NCI-H2171 treated with DMSO at 0.1 percent for 48 hours (cell line): Measurements from ENCODE around the gene SLC30A7.

Experiments used
- DNase-seq: peaks from one replicate; lab custom pipeline; 2025; lab: John Stamatoyannopoulos, UW

SLC30A7 gene

GRCh38 chr1:100972185-100972584 lies 76.3 kb downstream of the SLC30A7 start:
- DNase-seq: peak; percentile 33

- no peak for DNase-seq
These were observed 81.0 kb downstream of the SLC30A7 start for GRCh38 chr1:100976936-100977335.

- DNase-seq: no peak
These were observed 83.7 kb downstream of the SLC30A7 start for GRCh38 chr1:100979631-100980030.

- no peak for DNase-seq
These were observed 86.9 kb downstream of the SLC30A7 start for GRCh38 chr1:100982793-100983192.

- no peak for DNase-seq
These were observed 92.2 kb downstream of the SLC30A7 start for GRCh38 chr1:100988121-100988520.

- DNase-seq: no peak
These were observed 93.6 kb downstream of the SLC30A7 start for GRCh38 chr1:100989306-100990077.

GRCh38 chr1:100995198-100995988 lies 99.5 kb downstream of the SLC30A7 start:
- no peak for DNase-seq

GRCh38 chr1:100998426-100998825 lies 102.5 kb downstream of the SLC30A7 start:
- no peak for DNase-seq

- DNase-seq: no peak
These were observed 104.4 kb downstream of the SLC30A7 start for GRCh38 chr1:101000131-101000873.

GRCh38 chr1:101002551-101002950 lies 106.7 kb downstream of the SLC30A7 start:
- no peak for DNase-seq

GRCh38 chr1:101003012-101003650 lies 107.2 kb downstream of the SLC30A7 start:
- DNase-seq: no peak

- no peak for DNase-seq
These were observed 108.2 kb downstream of the SLC30A7 start for GRCh38 chr1:101004061-101004460.

- no peak for DNase-seq
These were observed 108.8 kb downstream of the SLC30A7 start for GRCh38 chr1:101004670-101005069.

- DNase-seq: no peak
These were observed 109.3 kb downstream of the SLC30A7 start for GRCh38 chr1:101005183-101005582.

GRCh38 chr1:101005871-101006270 lies 110.0 kb downstream of the SLC30A7 start:
- DNase-seq: no peak

GRCh38 chr1:101006553-101006952 lies 110.7 kb downstream of the SLC30A7 start:
- no peak for DNase-seq

- DNase-seq: no peak
These were observed 112.4 kb downstream of the SLC30A7 start for GRCh38 chr1:101008229-101008834.

GRCh38 chr1:101013776-101014175 lies 117.9 kb downstream of the SLC30A7 start:
- DNase-seq: no peak

- DNase-seq: no peak
These were observed 121.6 kb downstream of the SLC30A7 start for GRCh38 chr1:101017448-101017847.

GRCh38 chr1:101022294-101022693 lies 126.4 kb downstream of the SLC30A7 start:
- no peak for DNase-seq

GRCh38 chr1:101025283-101025656 lies 129.4 kb downstream of the SLC30A7 start:
- DNase-seq: no peak
